ENCODE data around the gene BCAN.
A peak's percentile ranks its signal among the peaks of the same experiment; 100 is the strongest.

The BCAN gene

GRCh38 chr1:156700736-156701531 is 59.0 kb downstream of the BCAN start:
- no peak for DNase-seq

GRCh38 chr1:156703336-156703735 is 61.4 kb downstream of the BCAN start:
- DNase-seq, result no peak

GRCh38 chr1:156703741-156704140 is 61.8 kb downstream of the BCAN start:
- DNase-seq, result no peak

- no peak for DNase-seq
These were observed 62.3 kb downstream of the BCAN start for GRCh38 chr1:156704166-156704711.

- DNase-seq, result peak; percentile 56
These were observed 63.0 kb downstream of the BCAN start for GRCh38 chr1:156704930-156705320.

GRCh38 chr1:156705321-156705917 is 63.5 kb downstream of the BCAN start, which contains the start of gene CRABP2:
Gene CRABP2, minus strand, starts transcription at chr1:156705583. Its CDS starts 137 bp downstream, at chr1:156705446.
- DNase-seq, result peak; percentile 27

GRCh38 chr1:156705918-156706656 is 64.2 kb downstream of the BCAN start:
- DNase-seq, result peak; percentile 75

GRCh38 chr1:156706657-156707416 is 64.9 kb downstream of the BCAN start:
- peak; percentile 13 for DNase-seq

GRCh38 chr1:156707417-156708217 is 65.7 kb downstream of the BCAN start:
- DNase-seq, result no peak

- no peak for DNase-seq
These were observed 66.3 kb downstream of the BCAN start for GRCh38 chr1:156708218-156708661.

GRCh38 chr1:156709031-156709430 is 67.1 kb downstream of the BCAN start:
- DNase-seq, result no peak

All from activated naive CD4-positive, alpha-beta T cell treated with Interleukin-2 at 50 U/mL for 16 hours (primary cell).